GM18519 (cell line): ENCODE measurements around the gene TRIML2.
"Not testable (repeated sequence)": the region's sequence is repeated elsewhere in the genome, so short reads cannot be mapped to it uniquely, and the experiment has no call there.

ENCODE experiments used
- ATAC-seq: cut with Tn5 transposase; IDR thresholded peaks from one replicate; pipeline ENCODE4 v1.9.1; 2021; ENCODE audit warnings: mild to moderate bottlenecking, moderate library complexity; ENCODE audit not compliant: unreplicated experiment, low FRiP score

The TRIML2 gene

DNA sequence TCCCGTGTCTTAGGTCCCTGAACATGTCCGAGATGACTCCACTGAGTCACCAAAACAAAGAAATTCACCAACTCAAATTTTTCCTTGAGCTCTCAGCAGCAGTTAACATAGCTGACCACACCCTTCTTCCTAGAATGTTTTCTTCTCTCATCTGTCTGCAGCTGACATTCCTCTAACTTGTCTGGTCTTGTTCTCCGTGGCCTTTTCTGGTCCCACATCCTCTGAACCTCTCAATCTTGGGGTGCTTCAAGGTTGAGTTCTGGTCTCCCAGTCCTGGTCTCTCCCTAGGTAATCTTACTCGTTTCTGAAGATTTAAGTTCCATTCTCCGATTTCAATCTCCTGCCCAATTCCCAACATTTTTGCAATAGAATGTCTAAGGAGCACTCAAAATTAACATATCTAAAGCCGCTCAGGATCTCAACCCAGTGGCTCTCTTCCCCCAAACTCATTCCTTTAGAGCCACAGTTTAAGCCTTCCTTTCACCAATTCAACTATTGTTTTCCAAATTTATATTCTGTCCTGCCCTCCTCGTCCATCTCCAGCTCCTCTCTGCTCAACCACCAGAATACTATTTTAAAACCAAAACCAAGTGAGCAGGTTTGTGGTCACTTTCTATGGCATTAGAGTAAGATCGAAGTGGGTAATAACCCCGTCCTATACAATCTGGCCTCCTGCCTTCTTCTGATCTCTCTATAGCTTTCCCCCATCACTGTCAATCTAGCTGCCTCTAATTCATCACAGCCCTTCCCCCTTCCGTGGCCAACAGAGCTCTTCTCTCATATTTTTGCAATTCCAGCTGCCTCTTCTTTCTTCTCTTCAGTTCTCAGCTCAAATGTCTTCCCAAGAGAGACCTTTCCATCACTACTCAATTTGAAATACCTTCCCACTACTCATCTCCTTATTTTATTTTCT is 1.2 kb downstream of the TRIML2 start:
- ATAC-seq: no peak

DNA sequence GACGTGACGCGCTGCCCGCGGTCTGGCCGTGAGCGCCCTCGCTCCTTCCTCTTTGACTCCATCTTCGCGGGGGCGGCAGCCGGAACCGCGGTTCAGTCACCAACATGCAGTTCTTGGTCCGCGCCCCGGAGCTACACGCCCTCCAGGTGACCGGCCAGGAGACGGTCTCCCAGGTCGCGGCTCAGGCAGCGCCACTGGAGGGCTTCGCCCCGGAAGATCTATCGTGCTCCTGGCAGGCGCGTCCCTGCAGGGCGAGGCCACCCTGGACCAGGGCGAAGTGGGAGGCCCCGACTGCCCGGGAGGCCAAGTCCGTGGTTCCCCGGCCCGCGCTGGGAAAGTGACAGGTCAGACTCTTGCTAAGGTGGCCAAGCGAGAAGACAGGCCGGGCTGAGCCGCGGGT is 2.9 kb downstream of the TRIML2 start:
- no peak for ATAC-seq

DNA sequence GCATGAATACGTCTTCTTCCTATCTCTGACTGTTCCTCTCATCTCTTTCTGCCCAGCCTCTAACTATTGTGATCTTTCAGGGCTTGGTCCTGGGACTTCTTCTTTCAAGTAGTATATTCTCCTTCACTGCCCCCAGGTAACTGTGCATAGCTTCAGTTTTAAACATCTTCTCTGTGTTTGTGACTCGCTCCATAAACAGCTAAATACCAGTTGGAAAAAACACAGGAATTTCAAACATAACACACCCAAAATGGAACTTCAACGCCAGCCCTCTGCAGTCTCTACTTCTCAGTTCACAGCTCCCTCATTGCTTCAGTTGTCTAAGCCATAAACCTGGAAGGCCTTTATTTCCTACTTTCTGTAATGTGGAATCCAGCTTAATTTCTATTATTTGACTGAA is 16.6 kb downstream of the TRIML2 start:
- ATAC-seq: no peak

DNA sequence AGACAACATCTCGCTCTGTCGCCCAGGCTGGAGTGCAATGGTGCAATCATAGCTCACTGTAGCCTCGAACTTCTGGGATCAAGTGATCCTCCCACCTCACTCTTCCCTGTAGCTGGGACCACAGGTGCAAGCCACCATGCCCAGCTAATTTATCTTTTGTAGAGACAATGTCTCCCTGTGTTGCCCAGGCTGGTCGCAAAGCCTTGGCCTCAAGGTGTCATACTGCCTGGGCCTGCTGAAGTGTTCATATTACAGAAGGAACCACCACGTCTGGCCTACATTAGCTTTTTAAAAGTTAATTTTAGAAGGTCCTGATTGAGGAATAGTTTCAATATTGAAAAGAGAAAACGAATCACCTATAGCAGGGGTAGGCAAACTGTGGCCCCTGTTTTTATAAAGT is 22.5 kb downstream of the TRIML2 start:
- no peak for ATAC-seq

DNA sequence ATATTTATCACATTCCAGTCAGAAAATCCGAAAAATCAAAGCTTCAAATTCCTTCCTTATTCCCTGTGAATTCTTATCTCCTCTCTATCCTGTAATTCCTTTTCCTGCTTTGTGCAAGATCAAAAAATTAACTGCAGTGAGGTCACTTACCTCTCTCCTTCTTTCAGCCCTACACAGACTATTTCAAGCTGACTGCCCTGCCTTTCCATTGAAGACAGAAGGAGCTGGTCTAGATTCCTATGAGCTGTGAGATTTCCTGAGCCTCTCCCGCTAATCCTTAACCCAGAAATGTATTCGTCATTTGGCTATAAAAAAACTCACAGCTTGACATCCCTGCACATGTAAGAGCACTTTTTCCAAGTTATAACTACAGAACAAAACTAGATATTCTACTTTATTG is 26.6 kb downstream of the TRIML2 start:
- no peak for ATAC-seq

DNA sequence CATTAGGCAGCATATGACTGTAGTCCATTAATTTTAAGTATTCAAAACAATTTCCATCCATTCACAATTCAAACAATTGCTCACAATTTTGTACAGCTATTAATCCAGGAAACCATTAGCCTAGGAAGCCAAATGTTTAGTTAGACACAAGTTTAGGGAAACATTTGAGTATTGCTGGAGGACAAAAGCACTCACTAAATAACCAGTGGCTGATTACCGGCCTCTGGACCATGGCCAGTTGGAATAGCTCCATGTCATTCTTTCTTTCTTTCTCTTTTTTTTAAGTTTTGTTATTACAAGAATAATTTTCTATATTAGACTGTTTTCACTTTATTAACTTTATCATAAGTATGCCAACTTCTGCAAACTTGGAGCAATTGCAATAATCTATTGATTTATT is 31.3 kb downstream of the TRIML2 start:
- no peak for ATAC-seq

DNA sequence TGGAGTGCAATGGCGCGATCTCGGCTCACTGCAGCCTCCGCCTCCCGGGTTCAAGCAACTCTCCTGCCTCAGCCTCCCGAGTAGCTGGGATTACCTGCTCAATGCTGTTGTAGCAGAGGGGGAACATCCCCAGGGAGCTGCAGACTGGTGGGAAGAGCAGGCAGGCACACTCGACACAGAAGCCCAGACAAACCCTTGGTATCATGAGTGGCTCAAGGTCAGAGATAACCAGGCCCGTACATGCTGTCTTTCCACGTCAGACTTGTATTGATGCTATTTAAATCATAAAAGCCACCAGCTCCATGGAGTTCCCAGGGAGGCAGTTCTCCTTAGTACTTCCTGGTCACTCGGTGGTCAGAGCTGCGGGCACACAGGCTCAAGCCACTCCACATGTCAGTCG is 33.2 kb downstream of the TRIML2 start:
- ATAC-seq: no peak

DNA sequence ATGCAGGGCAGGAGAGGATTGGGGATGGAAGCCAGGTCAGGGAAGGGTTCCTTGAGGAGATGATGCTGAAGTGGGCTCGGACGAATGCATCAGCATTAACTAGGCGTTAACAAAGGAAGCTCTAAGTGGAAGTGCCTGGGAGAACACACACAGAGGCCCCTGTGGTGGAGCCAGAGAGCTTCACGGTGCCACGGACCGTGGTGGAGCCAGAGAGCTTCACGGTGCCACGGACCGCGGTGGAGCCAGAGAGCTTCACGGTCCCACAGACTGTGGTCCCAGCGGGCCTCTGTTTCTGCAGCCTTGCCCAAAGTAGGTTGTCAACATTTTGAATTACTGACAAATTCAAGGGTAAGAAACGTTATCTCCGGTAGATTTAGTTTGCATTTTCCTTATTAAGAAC is 48.3 kb downstream of the TRIML2 start:
- ATAC-seq: no peak

DNA sequence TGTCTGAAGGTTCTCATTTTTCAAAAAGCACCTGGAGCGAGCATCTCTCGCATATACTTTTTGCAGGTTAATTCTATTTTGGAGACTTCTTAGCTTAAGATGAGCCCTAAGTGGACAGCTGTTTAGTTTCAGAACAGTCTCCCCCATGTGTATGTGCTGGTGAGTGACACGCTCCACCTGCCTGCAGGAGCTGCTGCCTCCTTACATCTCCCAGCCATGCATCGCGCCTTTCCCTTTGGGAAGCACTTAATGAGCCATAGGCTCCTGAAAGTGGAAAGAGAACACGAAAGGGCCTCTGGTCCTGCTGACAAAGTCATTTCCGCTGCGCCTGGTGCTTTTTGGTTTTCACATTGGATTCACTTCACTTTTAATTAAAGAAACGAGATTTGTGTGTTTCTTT is 56.1 kb downstream of the TRIML2 start:
- no peak for ATAC-seq

DNA sequence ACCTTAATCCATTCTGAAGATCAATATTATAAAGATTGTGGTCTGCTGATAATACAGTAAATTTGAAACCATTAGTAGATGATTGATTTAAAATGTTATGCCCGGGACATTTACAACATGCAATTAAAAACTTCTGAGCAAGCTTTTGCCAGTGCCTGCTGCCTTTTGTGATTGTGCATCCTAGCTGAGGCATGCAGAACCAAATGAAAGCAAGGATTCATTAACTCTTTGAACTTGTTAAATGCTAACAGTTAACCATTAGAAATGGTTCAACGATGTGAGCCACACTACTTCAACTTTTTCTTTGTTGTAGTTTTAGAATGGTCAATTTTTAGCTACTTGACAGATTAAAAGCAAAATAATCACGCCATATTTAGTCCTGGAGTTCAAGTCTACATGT is 62.7 kb downstream of the TRIML2 start:
- no peak for ATAC-seq

DNA sequence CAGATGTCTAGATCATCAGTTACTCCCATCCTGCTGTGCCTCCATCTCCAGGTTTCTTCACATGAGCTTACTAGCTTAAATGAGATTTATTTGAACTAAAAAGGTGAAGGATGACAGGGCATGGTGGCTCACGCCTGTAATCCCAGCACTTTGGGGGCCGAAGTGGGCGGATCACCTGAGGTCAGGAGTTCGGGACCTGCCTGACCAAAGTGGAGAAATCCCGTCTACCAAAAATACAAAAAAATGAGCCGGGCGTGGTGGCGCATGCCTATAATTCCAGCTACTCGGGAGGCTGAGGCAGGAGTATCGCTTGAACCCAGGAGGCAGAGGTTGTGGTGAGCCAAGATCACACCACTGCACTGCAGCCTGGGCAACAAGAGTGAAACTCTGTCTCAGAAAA is 63.9 kb downstream of the TRIML2 start:
- ATAC-seq: not testable (repeated sequence)

DNA sequence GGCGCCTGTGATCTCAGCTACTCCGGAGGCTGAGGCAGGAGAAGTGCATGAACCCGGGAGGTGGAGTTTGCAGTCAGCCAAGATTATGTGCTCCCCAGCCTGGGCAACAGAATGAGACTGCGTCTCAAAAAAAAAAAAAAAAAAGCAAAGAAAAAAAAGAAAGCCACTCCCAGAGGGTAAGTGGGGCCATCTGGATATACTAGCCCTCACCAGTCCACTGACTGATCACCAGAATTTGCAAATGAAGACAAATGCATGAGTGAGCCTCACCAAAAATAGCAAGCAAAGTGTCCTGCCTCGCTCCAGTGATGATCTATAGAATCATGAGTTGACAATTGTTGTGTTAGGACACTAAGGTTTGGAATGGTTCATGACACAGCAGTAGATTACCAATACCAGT is 66.2 kb downstream of the TRIML2 start:
- ATAC-seq: no peak

DNA sequence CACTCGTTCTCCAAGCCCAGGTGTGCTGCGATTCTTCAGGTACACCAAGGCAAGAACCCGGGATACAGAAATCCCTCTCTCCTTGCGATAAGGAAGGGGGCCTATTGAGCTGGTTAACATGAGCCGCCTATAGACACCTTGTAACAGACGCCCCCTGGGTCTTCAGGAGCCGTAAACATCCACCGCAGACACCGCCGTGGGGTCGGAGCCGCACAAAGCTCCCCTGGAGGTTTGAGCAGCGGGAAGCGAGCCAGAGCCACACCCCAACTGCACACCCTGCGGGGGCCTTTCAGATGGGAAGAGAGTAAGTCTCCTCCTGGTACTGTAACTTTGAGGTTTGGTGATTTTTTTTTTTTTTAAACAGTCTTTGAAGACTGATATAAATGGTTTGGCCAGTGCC is 67.2 kb downstream of the TRIML2 start:
- no peak for ATAC-seq

DNA sequence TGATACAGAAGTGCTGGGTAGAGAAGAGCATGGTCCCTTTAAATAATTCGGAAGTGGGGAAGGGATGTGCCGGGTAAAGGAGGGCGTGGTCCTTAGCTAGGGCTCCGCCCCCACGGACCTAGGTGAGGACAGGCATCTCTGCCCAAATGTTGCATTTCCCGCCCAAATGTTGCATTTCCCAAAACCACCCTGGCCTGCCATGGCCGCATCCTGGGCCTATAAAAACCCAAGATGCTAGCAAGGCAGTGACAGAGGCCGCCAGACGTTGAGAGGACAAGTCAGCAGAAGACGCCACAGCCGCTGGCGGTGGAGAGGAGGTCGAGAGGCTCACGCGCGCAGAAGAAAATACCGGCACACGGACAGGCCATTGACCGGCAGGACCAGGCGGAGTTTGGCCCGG is 67.7 kb downstream of the TRIML2 start:
- ATAC-seq: no peak
